ENCODE results near the gene TWIST1. TPM values are rescaled to one million over a fixed set of nuclear protein-coding genes. Genes with fewer than 3 reads are reported as not detected.

Gene TWIST1
- total and polyA plus RNA-seq, 2 of the 13 experiments (the other 11 are each of a cell fraction or from before 2014, with no cell fraction given), result not detected

GRCh38 chr7:19113002-19113350 is 4.5 kb downstream of the TWIST1 start (continued):
- TF ChIP-seq ZNF318 (CRISPR knock-in tag; IDR thresholded peaks at IDR 0.05) (no peak), ZKSCAN8 (CRISPR knock-in tag; IDR thresholded peaks at IDR 0.05; ENCODE audit: borderline replicate concordance) (no peak), MAZ (IDR thresholded peaks at IDR 0.05; ENCODE audit: borderline replicate concordance, low read depth, low read length) (no peak), MAZ (CRISPR knock-in tag; IDR thresholded peaks at IDR 0.05; ENCODE audit: low read depth) (no peak), SNAI1 (CRISPR knock-in tag; IDR thresholded peaks at IDR 0.05; ENCODE audit: borderline replicate concordance) (no peak), THAP11 (CRISPR knock-in tag; IDR thresholded peaks at IDR 0.05) (no peak), SUZ12 (IDR thresholded peaks at IDR 0.05; ENCODE audit: low read depth, low read length) (no peak), FUBP1 (CRISPR knock-in tag; IDR thresholded peaks at IDR 0.05; ENCODE audit: borderline replicate concordance) (no peak), SIN3B (IDR thresholded peaks at IDR 0.05; ENCODE audit: low read length) (no peak), SYNCRIP (IDR thresholded peaks at IDR 0.05; ENCODE audit: insufficient read depth, low read depth, low read length) (no peak), ETV6 (CRISPR knock-in tag; conservative IDR thresholded peaks at IDR 0.05) (no peak), SP1 (IDR thresholded peaks at IDR 0.05) (no peak), SP1 (CRISPR knock-in tag; IDR thresholded peaks at IDR 0.05) (no peak)

Data from HepG2 (cell line).